ENCODE results near the gene CFI.

GRCh38 chr4:109850601-109851000 is 48.8 kb upstream of the CFI start:
- no peak for TF ChIP-seq CTCF (IDR thresholded peaks at IDR 0.05)
- TF ChIP-seq POLR2A (IDR thresholded peaks at IDR 0.05): no peak
